GM23338 (cell line): ENCODE data around the gene IKBIP. TPM values are rescaled to one million over a fixed set of nuclear protein-coding genes. Genes with fewer than 3 reads are reported as not detected.

Source experiments
- ATAC-seq: fragments of 200-7000 bp; cut with Tn5 transposase; 3 replicates; pipeline ENCODE4 v1.9.1; 2020
- DNase-seq: peaks from one replicate; pipeline ENCODE4 v3.0.0-alpha.2; 2015; ENCODE audit warnings: low spot score
- H2AFZ ChIP-seq: fragments of 200-600 bp; sonication (generic); 2 replicates; pipeline ENCODE4 v1.8.0; 2016; ENCODE audit warnings: antibody characterized with exemption, mild to moderate bottlenecking, moderate library complexity
- H3F3A ChIP-seq: fragments of 200-600 bp; sonication (generic); replicated peaks from 2 replicates; pipeline ENCODE4 v1.8.0; 2017; ENCODE audit warnings: antibody characterized with exemption, mixed run types, low read depth
- H3K27ac ChIP-seq: fragments of 200-600 bp; sonication (generic); 2 replicates; pipeline ENCODE4 v1.6.1; 2016; ENCODE audit warnings: low read depth
- H3K27me3 ChIP-seq: fragments of 200-600 bp; sonication (generic); 2 replicates; pipeline ENCODE4 v1.8.0; 2016; ENCODE audit warnings: mild to moderate bottlenecking, mixed run types, moderate library complexity; ENCODE audit not compliant: insufficient read depth
- H3K36me3 ChIP-seq: fragments of 200-600 bp; sonication (generic); 2 replicates; pipeline ENCODE4 v1.8.0; 2016; ENCODE audit warnings: mild to moderate bottlenecking; ENCODE audit not compliant: insufficient read depth
- H3K4me1 ChIP-seq: fragments of 200-600 bp; sonication (generic); 2 replicates; pipeline ENCODE4 v1.8.0; 2016; ENCODE audit warnings: mild to moderate bottlenecking, moderate library complexity; ENCODE audit not compliant: insufficient read depth
- H3K4me2 ChIP-seq: fragments of 200-600 bp; sonication (generic); 2 replicates; pipeline ENCODE4 v1.7.1; 2017; ENCODE audit warnings: mixed run types
- H3K4me3 ChIP-seq: fragments of 200-600 bp; sonication (generic); 2 replicates; pipeline ENCODE4 v1.6.1; 2016; ENCODE audit warnings: mixed run types
- H3K79me2 ChIP-seq: fragments of 200-600 bp; sonication (generic); replicated peaks from 2 replicates; pipeline ENCODE4 v1.8.0; 2017; ENCODE audit warnings: mild to moderate bottlenecking; ENCODE audit not compliant: insufficient read depth
- H3K9me2 ChIP-seq: fragments of 200-600 bp; sonication (generic); 2 replicates; pipeline ENCODE4 v1.8.0; 2017; ENCODE audit not compliant: insufficient read depth
- H4K20me1 ChIP-seq: fragments of 200-600 bp; sonication (generic); replicated peaks from 2 replicates; pipeline ENCODE4 v1.8.0; 2017; ENCODE audit warnings: mild to moderate bottlenecking; ENCODE audit not compliant: insufficient read depth
- H3K27ac Mint-ChIP-seq: 2 replicates; pipeline ENCODE4 v1.8.0; 2020; ENCODE audit warnings: inconsistent platforms, mild to moderate bottlenecking, moderate library complexity, mixed read lengths
- H3K27me3 Mint-ChIP-seq: 3 replicates; pipeline ENCODE4 v1.8.0; 2022; ENCODE audit warnings: low read depth, mild to moderate bottlenecking, moderate library complexity, mixed read lengths, inconsistent platforms; ENCODE audit not compliant: insufficient read depth, poor library complexity
- H3K36me3 Mint-ChIP-seq: 3 replicates; pipeline ENCODE4 v1.8.0; 2021; ENCODE audit warnings: low read depth, mild to moderate bottlenecking, inconsistent platforms, moderate library complexity, mixed read lengths
- H3K4me1 Mint-ChIP-seq: 3 replicates; pipeline ENCODE4 v1.8.0; 2020; ENCODE audit warnings: mild to moderate bottlenecking, inconsistent platforms, mixed read lengths
- H3K4me3 Mint-ChIP-seq: 3 replicates; pipeline ENCODE4 v1.8.0; 2021; ENCODE audit warnings: moderate library complexity, mild to moderate bottlenecking, inconsistent platforms, mixed read lengths
- H3K9me3 Mint-ChIP-seq: 3 replicates; pipeline ENCODE4 v1.8.0; 2020; ENCODE audit warnings: moderate library complexity, mild to moderate bottlenecking, inconsistent platforms, mixed read lengths
- CREB1 ChIP-seq: fragments of 250-450 bp; sonication (Bioruptor Pico); IDR thresholded peaks from 2 replicates; pipeline ENCODE4 v1.5.0; 2020; ENCODE audit warnings: low read depth, mild to moderate bottlenecking, moderate library complexity
- ETS1 ChIP-seq: IDR thresholded peaks from 2 replicates; pipeline ENCODE4 v1.6.1; 2016; ENCODE audit warnings: antibody characterized with exemption
- EZH2 ChIP-seq: fragments of 200-600 bp; sonication (generic); IDR thresholded peaks from one replicate; pipeline ENCODE4 v1.8.0; 2017; ENCODE audit warnings: antibody characterized with exemption, mild to moderate bottlenecking, low read depth; ENCODE audit not compliant: unreplicated experiment
- JUNB ChIP-seq: IDR thresholded peaks from one replicate; pipeline ENCODE4 v1.6.1; 2016; ENCODE audit warnings: antibody characterized with exemption; ENCODE audit not compliant: unreplicated experiment
- NANOG ChIP-seq: IDR thresholded peaks from 2 replicates; pipeline ENCODE4 v1.6.1; 2016; ENCODE audit warnings: antibody characterized with exemption, borderline replicate concordance
- POLR2AphosphoS5 ChIP-seq: IDR thresholded peaks from 2 replicates; pipeline ENCODE4 v1.6.1; 2016; ENCODE audit warnings: antibody characterized with exemption, low read depth
- REST ChIP-seq: IDR thresholded peaks from one replicate; pipeline ENCODE4 v1.6.1; 2018; ENCODE audit warnings: antibody characterized with exemption; ENCODE audit not compliant: unreplicated experiment
- ZNF462 ChIP-seq: fragments of 250-450 bp; sonication (Bioruptor Pico); IDR thresholded peaks from 2 replicates; pipeline ENCODE4 v1.5.0; 2020; ENCODE audit warnings: mild to moderate bottlenecking, moderate library complexity
- polyA plus RNA-seq: library from polyadenylated mRNA; unstranded; fragments of >200 nt; fragmentation: Nextera tagmentation; extraction: Ambion mirVana; gene quantifications from 2 replicates; pipeline ENCODE4 v1.2.1, GENCODE V29; 2016
- total RNA-seq: library from RNA; depleted of rRNA; stranded (reverse); fragments of >200 nt; shearing (Covaris generic); gene quantifications from 2 replicates; pipeline ENCODE4 v1.2.3, GENCODE V29; 2014

IKBIP gene
- total and polyA plus RNA-seq, 2 experiments from 2014 or later, result 17.8 to 22.5 TPM

GRCh38 chr12:98579347-98579746 lies 65.2 kb downstream of the IKBIP start (continued):
- no peak for TF ChIP-seq ZNF462 (CRISPR knock-in tag)
- TF ChIP-seq EZH2, result no peak
- TF ChIP-seq CREB1 (CRISPR knock-in tag), result no peak
- TF ChIP-seq REST, result no peak

- Histone ChIP-seq H3K27me3 (no peaks in the 10 kb centered on the region), H3K79me2 (no peaks in the 10 kb centered on the region), H2AFZ (no peak overlapping the region), H4K20me1 (no peaks in the 10 kb centered on the region; the same call in 1 of the 2 replicates), H3K9me2 (no peaks in the 10 kb centered on the region), H3K4me2 (no peak overlapping the region), H3K27ac (no peak overlapping the region), H3K4me3 (no peak overlapping the region), H3K4me1 (no peaks in the 10 kb centered on the region), H3F3A (no peaks in the 10 kb centered on the region), H3K36me3 (no peaks in the 10 kb centered on the region)
- no peaks in the 10 kb centered on the region for H3K36me3 Mint-ChIP-seq
- no peaks in the 10 kb centered on the region for H3K4me1 Mint-ChIP-seq
- ATAC-seq (no peak), DNase-seq (no peak)
- H3K4me3 Mint-ChIP-seq, result no peak overlapping the region
- TF ChIP-seq ETS1 (no peak), POLR2AphosphoS5 (no peak), JUNB (no peak), CREB1 (CRISPR knock-in tag) (no peak), NANOG (no peak)
- no peak overlapping the region for H3K27ac Mint-ChIP-seq
- H3K9me3 Mint-ChIP-seq, result no peaks in the 10 kb centered on the region
- no peaks in the 10 kb centered on the region for H3K27me3 Mint-ChIP-seq
Measured at GRCh38 chr12:98578821-98579220, 65.8 kb downstream of the IKBIP start.
